ENCODE data around the gene MOK.

MOK gene

GRCh38 chr14:102180248-102180998, 124.5 kb downstream of the MOK start:
- no peak for DNase-seq (ENCODE audit: low read depth)

All from GM04504 (cell line).